ENCODE results near the gene LYSMD4. TPM values are rescaled to one million over a fixed set of nuclear protein-coding genes. Genes with fewer than 3 reads are reported as not detected.
A peak's percentile ranks its signal among the peaks of the same experiment; 100 is the strongest.

The LYSMD4 gene
- total RNA-seq, 1 experiment from 2014 or later, result 14.9 TPM

GRCh38 chr15:99731336-99732123 lies 1.7 kb downstream of the LYSMD4 start:
- H3K27me3 Mint-ChIP-seq (ENCODE audit: low read depth), result peaks cover 7% of the 10 kb centered on the region

More at GRCh38 chr15:99731336-99732123, 1.7 kb downstream of the LYSMD4 start:
- peak; percentile 43 for DNase-seq (ENCODE audit: low spot score)
- ChIA-PET CTCF (interaction anchor here (1.0 to 6.3 kb wide), 5 partner anchors 19 to 459 kb away, joined by 3 to 80 read pairs (median 10); no protein-coding TSS in a partner anchor), POLR2A (interaction anchor here (0.6 kb wide), 1 partner anchor 1904 kb away, joined by 3 read pairs; no protein-coding TSS in a partner anchor)
- peaks cover 3% of the 10 kb centered on the region; the same call in 1 of the 2 replicates for H3K36me3 Mint-ChIP-seq
- H3K9me3 Mint-ChIP-seq, result no peaks in the 10 kb centered on the region
- peak overlapping the region; percentile 79 for H3K4me3 Mint-ChIP-seq
- ATAC-seq, result peak; percentile 13
- TF ChIP-seq ZBTB21 (CRISPR knock-in tag; IDR thresholded peaks at IDR 0.05; ENCODE audit: borderline replicate concordance) (no peak), CREB1 (CRISPR knock-in tag; IDR thresholded peaks at IDR 0.05) (no peak), ETV6 (CRISPR knock-in tag; IDR thresholded peaks at IDR 0.05) (no peak), ZNF219 (CRISPR knock-in tag; IDR thresholded peaks at IDR 0.05; ENCODE audit: borderline replicate concordance) (no peak), IRF2 (CRISPR knock-in tag; IDR thresholded peaks at IDR 0.05; ENCODE audit: borderline replicate concordance, low read depth) (no peak), ZNF281 (CRISPR knock-in tag; IDR thresholded peaks at IDR 0.05) (no peak), MXD4 (CRISPR knock-in tag; IDR thresholded peaks at IDR 0.05; ENCODE audit: borderline replicate concordance) (no peak), GTF2I (CRISPR knock-in tag; conservative IDR thresholded peaks at IDR 0.05) (no peak), ARID4B (CRISPR knock-in tag; IDR thresholded peaks at IDR 0.05; ENCODE audit: borderline replicate concordance) (no peak), SOX15 (CRISPR knock-in tag; IDR thresholded peaks at IDR 0.05) (no peak), ELF4 (CRISPR knock-in tag; IDR thresholded peaks at IDR 0.05; ENCODE audit: low read depth) (no peak)
- TF ChIP-seq, protein P1, sequence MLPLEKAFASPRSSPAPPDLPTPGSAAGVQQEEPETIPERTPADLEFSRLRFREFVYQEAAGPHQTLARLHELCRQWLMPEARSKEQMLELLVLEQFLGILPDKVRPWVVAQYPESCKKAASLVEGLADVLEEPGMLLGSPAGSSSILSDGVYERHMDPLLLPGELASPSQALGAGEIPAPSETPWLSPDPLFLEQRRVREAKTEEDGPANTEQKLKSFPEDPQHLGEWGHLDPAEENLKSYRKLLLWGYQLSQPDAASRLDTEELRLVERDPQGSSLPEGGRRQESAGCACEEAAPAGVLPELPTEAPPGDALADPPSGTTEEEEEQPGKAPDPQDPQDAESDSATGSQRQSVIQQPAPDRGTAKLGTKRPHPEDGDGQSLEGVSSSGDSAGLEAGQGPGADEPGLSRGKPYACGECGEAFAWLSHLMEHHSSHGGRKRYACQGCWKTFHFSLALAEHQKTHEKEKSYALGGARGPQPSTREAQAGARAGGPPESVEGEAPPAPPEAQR (CRISPR knock-in tag; IDR thresholded peaks at IDR 0.05), result no peak
- TF ChIP-seq, protein P2, sequence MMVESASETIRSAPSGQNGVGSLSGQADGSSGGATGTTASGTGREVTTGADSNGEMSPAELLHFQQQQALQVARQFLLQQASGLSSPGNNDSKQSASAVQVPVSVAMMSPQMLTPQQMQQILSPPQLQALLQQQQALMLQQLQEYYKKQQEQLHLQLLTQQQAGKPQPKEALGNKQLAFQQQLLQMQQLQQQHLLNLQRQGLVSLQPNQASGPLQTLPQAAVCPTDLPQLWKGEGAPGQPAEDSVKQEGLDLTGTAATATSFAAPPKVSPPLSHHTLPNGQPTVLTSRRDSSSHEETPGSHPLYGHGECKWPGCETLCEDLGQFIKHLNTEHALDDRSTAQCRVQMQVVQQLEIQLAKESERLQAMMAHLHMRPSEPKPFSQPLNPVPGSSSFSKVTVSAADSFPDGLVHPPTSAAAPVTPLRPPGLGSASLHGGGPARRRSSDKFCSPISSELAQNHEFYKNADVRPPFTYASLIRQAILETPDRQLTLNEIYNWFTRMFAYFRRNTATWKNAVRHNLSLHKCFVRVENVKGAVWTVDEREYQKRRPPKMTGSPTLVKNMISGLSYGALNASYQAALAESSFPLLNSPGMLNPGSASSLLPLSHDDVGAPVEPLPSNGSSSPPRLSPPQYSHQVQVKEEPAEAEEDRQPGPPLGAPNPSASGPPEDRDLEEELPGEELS (CRISPR knock-in tag; IDR thresholded peaks at IDR 0.05), result no peak
- H3K4me1 Mint-ChIP-seq, result peaks cover 35% of the 10 kb centered on the region
- H3K27ac Mint-ChIP-seq, result peak overlapping the region; percentile 92
